HL-60/S4 treated with phorbol 12-myristate 13-acetate at 8.2 ng/mL for 4 days and 3 days (cell line): Measurements from ENCODE around the gene SYTL3.
"Not testable (repeated sequence)": the region's sequence is repeated elsewhere in the genome, so short reads cannot be mapped to it uniquely, and the experiment has no call there.

Experiments used
- in situ Hi-C: fragments of 300-500 bp; cut with MboI; formaldehyde crosslinking; loops from 2 replicates; pipeline ENCODE4 v1.15.0; 2022; ENCODE audit warnings: low sequenced_read_pairs

Gene SYTL3

DNA sequence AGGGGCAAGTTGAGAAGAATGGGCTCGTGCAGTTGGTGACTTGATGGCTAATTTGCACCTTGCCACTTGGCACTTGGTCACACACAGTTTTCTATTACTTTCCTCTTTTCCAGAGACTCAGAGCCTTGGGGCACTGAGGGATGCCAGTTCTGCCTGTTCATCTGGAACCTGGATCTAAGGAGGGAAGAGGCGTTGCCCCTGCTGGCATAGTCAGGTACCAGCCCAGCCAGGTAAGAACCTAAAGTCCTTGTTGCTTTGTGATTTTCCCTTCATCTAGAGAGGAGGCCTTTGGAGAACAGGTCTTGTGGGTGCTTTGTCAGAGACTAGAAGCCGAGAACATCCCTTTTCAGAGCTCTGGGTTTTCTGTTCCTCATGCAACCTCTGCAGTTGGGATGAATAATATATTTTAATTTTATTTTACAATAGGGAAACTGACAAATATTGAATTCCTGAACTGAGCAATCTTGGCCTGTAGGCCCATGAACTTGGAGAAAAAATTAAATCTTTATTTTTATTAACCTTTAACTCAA, 11.4 kb downstream of the SYTL3 start:
- in situ Hi-C loops: no loop called here

- in situ Hi-C loops: no loop called here
These were observed 12.7 kb downstream of the SYTL3 start for GRCh38 chr6:158662607-158662953.

GRCh38 chr6:158662954-158663624, 13.2 kb downstream of the SYTL3 start:
- in situ Hi-C loops: no loop called here

DNA sequence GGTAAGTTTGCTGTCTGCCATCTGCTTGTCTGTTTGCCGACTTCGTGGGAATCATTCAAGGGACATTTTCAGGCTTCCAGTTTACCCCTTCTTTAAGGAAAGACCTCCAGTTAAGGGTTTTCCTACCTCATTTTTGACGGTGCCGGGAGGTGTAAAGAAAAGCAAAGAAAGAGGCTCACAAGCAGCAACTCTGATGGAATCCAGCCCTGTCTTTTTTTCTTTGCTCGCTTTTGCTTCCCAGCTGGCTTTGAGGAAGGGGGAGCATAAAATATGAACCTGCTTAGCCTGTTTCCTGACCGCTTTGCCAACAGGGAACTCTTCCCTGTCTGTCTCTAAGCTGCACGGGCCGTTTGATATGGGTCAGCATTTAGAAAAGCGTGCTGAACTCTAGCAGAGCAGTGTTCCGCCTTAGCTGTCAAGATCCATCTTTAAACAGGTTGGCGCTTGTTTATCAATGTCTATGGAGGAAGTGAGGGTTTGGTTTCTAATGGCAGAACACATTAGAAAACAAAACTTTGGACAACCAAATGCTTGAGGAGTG, 13.8 kb downstream of the SYTL3 start:
- in situ Hi-C loops: no loop called here

- in situ Hi-C loops: no loop called here
These were observed 15.5 kb downstream of the SYTL3 start for GRCh38 chr6:158665332-158665731.

- in situ Hi-C loops: no loop called here
These were observed 16.9 kb downstream of the SYTL3 start for GRCh38 chr6:158666628-158667359.

- in situ Hi-C loops: no loop called here
These were observed 17.6 kb downstream of the SYTL3 start for GRCh38 chr6:158667360-158667981.

DNA sequence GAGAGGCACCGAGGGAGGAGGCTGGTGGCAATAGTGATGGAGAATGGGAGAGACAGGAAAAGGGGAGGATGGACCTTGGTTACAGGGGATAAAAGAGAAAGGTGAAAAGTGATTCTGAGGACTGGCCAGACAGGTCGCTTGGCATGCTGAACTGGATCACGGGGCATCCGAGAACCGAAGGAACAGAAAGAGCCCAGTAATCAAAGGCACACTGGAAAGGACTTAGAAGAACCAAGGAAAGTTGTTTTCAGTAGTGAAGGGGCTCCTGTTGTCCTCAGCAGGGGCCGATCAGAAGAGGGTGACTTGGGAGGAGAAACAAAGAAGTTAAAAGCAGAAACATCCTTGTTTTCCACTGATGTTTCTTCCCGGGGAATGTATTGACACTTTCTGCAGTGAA, 18.9 kb downstream of the SYTL3 start:
- in situ Hi-C loops: no loop called here

DNA sequence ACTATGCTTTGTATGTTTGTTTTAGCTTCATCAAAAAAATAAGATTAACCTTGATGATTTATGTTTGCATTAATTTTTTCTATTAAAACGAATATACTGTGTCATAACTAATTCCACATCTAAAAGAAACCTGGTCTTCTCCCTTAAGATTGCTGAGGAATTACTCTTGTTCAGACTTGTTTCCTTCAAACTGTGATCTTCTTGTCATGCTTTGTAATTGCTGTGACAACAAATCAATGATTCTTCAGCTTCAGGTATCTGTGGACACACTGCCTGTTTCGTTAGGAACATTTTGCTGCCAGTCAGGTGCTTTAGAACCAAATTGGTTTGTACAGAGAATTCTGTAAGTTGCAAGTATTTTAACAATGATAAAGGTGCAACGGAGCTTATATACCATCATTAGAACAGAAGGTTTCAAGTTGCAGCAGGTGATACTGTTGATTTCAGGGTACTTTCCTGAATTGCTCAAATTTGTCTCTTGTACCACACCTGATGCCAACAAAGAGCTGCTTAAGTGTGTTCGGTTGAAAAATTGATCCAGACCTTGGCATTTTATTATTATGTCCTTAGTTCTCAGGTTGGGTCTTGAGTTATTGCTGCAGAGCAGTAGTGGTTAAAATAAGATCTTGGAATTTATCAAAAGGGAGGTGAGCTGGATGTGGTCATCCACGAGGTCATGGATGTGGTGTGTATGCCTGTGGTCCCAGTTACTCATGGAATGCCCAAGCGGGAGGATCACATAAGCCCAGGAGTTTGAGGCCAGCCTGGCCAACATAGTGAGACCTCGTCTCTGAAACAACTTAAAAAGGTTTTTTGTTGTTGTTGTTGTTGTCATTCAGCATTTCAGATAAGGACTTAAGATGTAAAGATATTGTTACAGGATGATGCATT, 19.5 kb downstream of the SYTL3 start:
- in situ Hi-C loops: no loop called here

DNA sequence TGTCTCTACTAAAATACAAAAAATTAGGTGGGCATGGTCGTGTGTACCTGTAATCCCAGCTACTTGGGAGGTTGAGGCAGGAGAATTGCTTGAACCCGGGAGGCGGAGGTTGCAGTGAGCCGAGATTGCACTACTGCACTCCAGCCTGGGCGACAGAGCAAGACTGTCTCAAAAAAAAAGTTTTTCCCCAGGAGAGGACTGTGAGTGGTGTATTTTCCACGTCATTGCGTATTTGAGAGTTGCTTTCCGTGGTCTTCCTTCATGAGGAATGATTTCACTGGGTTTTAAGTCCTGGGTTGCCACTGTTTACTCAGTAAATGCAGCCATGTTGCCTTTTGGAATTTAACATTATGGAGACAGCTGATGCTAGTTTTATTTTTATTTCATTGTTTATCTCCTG, 22.3 kb downstream of the SYTL3 start:
- in situ Hi-C loops: not testable (repeated sequence)

- in situ Hi-C loops: no loop called here
These were observed 22.9 kb downstream of the SYTL3 start for GRCh38 chr6:158672726-158673125.

- in situ Hi-C loops: loop anchor here (25.0 kb wide), 1 partner anchor 462 kb away; no protein-coding TSS in a partner anchor
These were observed 24.7 kb downstream of the SYTL3 start for GRCh38 chr6:158674342-158675131.

GRCh38 chr6:158677094-158677493, 27.2 kb downstream of the SYTL3 start:
- in situ Hi-C loops: loop anchor here (25.0 kb wide), 1 partner anchor 465 kb away; no protein-coding TSS in a partner anchor

DNA sequence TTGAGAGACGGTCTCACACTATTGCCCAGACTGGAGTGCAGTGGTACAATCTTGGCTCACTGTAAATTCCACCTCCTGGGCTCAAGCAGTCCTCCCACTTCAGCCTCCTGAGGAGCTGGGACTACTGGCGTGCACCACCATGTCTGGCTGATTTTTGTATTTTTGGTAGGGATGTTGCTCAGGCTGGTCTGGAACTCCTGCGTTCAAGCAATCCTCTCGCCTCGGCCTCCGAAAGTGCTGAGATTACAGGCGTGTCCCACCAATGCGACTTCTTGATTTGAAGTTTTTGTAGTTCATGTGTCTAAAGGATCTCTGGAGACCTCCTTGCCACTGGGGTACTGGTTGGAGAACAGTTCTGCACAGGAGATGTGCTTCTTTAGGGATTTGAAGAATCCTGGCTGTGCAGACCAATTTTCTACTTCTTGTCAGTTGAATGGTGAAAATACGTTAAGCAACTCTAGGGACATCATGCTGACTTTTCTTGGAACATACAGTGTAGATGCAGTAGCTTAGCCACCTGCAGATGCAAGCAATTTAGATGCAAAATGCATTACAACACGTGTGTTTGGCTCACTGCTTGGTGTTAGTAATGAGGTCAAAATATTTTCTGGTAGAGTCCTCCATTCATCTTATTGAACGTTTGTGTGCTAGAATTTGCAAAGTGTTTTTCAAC, 28.2 kb downstream of the SYTL3 start:
- in situ Hi-C loops: loop anchor here (25.0 kb wide), 1 partner anchor 466 kb away; no protein-coding TSS in a partner anchor

DNA sequence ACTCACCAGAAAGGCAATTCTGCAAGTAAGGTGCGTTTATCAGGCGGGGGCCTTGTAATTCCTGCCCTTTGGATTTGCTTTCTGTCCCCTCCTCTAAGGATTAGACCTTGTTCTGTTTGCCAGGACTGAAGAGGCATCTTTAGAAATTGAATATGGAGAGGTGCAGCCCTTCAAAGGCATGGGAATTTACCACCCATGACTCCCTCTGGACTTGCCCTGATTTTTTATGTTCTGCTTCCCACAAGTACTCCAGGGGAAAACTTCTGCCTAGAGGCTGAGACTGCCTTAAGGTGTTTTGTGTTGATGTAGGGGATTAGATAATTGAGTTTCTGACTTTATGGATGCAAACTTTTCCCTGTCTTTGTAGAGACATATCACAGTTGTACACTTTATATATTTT, 30.2 kb downstream of the SYTL3 start:
- in situ Hi-C loops: loop anchor here (25.0 kb wide), 1 partner anchor 468 kb away; no protein-coding TSS in a partner anchor

DNA sequence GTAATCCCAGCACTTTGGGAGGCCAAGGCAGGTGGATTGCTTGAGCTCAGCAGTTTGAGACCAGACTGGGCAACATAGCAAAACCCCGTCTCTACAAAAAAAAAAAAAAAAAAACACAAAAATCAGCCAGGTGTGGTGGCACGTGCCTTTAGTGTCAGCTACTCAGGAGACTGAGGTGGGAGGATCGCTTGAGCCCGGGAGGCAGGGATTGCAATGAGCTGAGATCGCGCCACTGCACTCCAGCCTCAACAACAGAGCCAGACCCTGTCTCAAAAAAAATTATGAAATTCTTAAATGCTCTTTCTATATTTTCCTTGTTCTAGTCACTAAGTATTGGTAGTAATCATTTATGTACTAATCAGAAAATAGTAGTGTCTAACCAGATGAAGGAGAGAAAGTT, 30.6 kb downstream of the SYTL3 start:
- in situ Hi-C loops: loop anchor here (25.0 kb wide), 1 partner anchor 468 kb away; no protein-coding TSS in a partner anchor

- in situ Hi-C loops: loop anchor here (25.0 kb wide), 1 partner anchor 472 kb away; no protein-coding TSS in a partner anchor
These were observed 34.5 kb downstream of the SYTL3 start for GRCh38 chr6:158684311-158684710.

- in situ Hi-C loops: loop anchor here (25.0 kb wide), 1 partner anchor 473 kb away; no protein-coding TSS in a partner anchor
These were observed 35.0 kb downstream of the SYTL3 start for GRCh38 chr6:158684745-158685324.
